Measurements from ENCODE around the gene UTP18. TPM values are rescaled to one million over a fixed set of nuclear protein-coding genes. Genes with fewer than 3 reads are reported as not detected.

The UTP18 gene
- total and polyA plus RNA-seq, 2 donors (not counting 1 experiment from before 2014, with no cell fraction given), result 13.2 to 34.2 TPM

GRCh38 chr17:51258756-51259563 lies 1.4 kb upstream of the UTP18 start:
- peaks cover 57% of the 10 kb centered on the region for H3K4me1 Mint-ChIP-seq
- DNase-seq, result peak; percentile 41
- H2AFZ ChIP-seq (ENCODE audit: insufficient read depth, low read depth, low read length, poor library complexity, severe bottlenecking), result peak overlapping the region; percentile 94

More at GRCh38 chr17:51258756-51259563, 1.4 kb upstream of the UTP18 start:
- ChIA-PET POLR2A (no interaction called here), CTCF (interaction anchor here (1.6 kb wide), 1 partner anchor 10 kb away, joined by 3 read pairs; no protein-coding TSS in a partner anchor)
- peaks cover 89% of the 10 kb centered on the region for H4K20me1 ChIP-seq (ENCODE audit: control insufficient read depth, insufficient read depth, low read length, poor library complexity, severe bottlenecking)
- no peaks in the 10 kb centered on the region for H3K27me3 Mint-ChIP-seq
- H3K4me1 ChIP-seq (ENCODE audit: control insufficient read depth in 2 of 2, insufficient read depth in 2 of 2, low read length in 2 of 2), result peaks cover 26 to 36% of the 10 kb centered on the region in 2 donors
- H3K9ac ChIP-seq (ENCODE audit: low read length), result peak overlapping the region; percentile 84
- peak overlapping the region; percentile 89 for H3K4me2 ChIP-seq (replicated peaks; ENCODE audit: low read depth, low read length, poor library complexity, severe bottlenecking)
- peaks cover 93% of the 10 kb centered on the region for H3K79me2 ChIP-seq (ENCODE audit: control insufficient read depth, insufficient read depth, low read length)
- peak overlapping the region; percentile 98 for H3K4me3 Mint-ChIP-seq
- no peaks in the 10 kb centered on the region for H3K9me3 ChIP-seq (ENCODE audit: control extremely low read depth in 1 of 3, control insufficient read depth in 2 of 3, insufficient read depth in 1 of 3, low read length in 2 of 3)
- H3K9me3 Mint-ChIP-seq (ENCODE audit: insufficient read depth), result no peaks in the 10 kb centered on the region
- intact Hi-C loops (cut with micrococcal nuclease), result no loop called here
- no peak for ATAC-seq (ENCODE audit: low read depth)
- H3K4me3 ChIP-seq (ENCODE audit: control extremely low read depth in 1 of 5, extremely low read depth in 1 of 5, insufficient read depth in 1 of 5, low read depth in 2 of 5, low read length in 4 of 5), result peak overlapping the region; percentile 86 to 97 (median 92)
- no peak for TF ChIP-seq CTCF (IDR thresholded peaks at IDR 0.05)
- no peak for TF ChIP-seq EZH2 (IDR thresholded peaks at IDR 0.05; ENCODE audit: borderline replicate concordance, insufficient read depth, low read depth, low read length, poor library complexity, severe bottlenecking)
- peak overlapping the region; percentile 99 for H3K27ac Mint-ChIP-seq
- H3K27me3 ChIP-seq (replicated peaks in 1 of 4; ENCODE audit: control extremely low read depth in 1 of 4, control insufficient read depth in 3 of 4, insufficient read depth in 4 of 4, low read length in 3 of 4), result no peaks in the 10 kb centered on the region
- 3% methylated on average over 13 of the region's 18 CpGs for WGBS (ENCODE audit: insufficient coverage)
- H3K27ac ChIP-seq (ENCODE audit: low read length in 2 of 2), result peak overlapping the region in 1 of 2 donors; percentile 98
- peaks cover 0 to 31% of the 10 kb centered on the region in 2 experiments for H3K36me3 ChIP-seq (replicated peaks in 1 of 2; ENCODE audit: control extremely low read depth in 1 of 2, control insufficient read depth in 1 of 2, extremely low read depth in 1 of 2, insufficient read depth in 2 of 2, low read length in 1 of 2)
